Neural crest cell (in vitro differentiated cells): Measurements from ENCODE around the gene PIGO. TPM values are rescaled to one million over a fixed set of nuclear protein-coding genes. Genes with fewer than 3 reads are reported as not detected.

Source experiments
- DNase-seq: peaks from one replicate; pipeline ENCODE4 v3.0.0; 2021; ENCODE audit warnings: low read depth, mixed read lengths, low spot score
- H3K27ac Mint-ChIP-seq: one replicate; pipeline ENCODE4 v1.8.0; 2021; ENCODE audit warnings: mild to moderate bottlenecking, mixed read lengths; ENCODE audit not compliant: unreplicated experiment
- H3K27me3 Mint-ChIP-seq: 2 replicates; pipeline ENCODE4 v1.8.0; 2021; ENCODE audit warnings: low read depth, mild to moderate bottlenecking, mixed read lengths
- H3K36me3 Mint-ChIP-seq: 2 replicates; pipeline ENCODE4 v1.8.0; 2021; ENCODE audit warnings: low read depth, mild to moderate bottlenecking, mixed read lengths
- H3K4me1 Mint-ChIP-seq: 2 replicates; pipeline ENCODE4 v1.8.0; 2021; ENCODE audit warnings: mixed read lengths
- H3K4me3 Mint-ChIP-seq: one replicate; pipeline ENCODE4 v1.8.0; 2021; ENCODE audit warnings: mild to moderate bottlenecking, mixed read lengths
- H3K9me3 Mint-ChIP-seq: 2 replicates; pipeline ENCODE4 v1.8.0; 2021; ENCODE audit warnings: mixed read lengths
- CTCF ChIP-seq: fragments of 200-600 bp; sonication (generic); conservative IDR thresholded peaks from 2 replicates; pipeline ENCODE4 v1.5.0; 2021; ENCODE audit warnings: antibody characterized with exemption, mild to moderate bottlenecking
- total RNA-seq: library from RNA; stranded (reverse); gene quantifications from 2 replicates; pipeline ENCODE4 v1.2.1, GENCODE V29; 2021

PIGO gene
- total RNA-seq, 1 donor from 2014 or later: 28.3 TPM

GRCh38 chr9:35060548-35061207 is 35.7 kb downstream of the PIGO start:
- Mint-ChIP-seq H3K9me3 (no peaks in the 10 kb centered on the region), H3K4me1 (no peaks in the 10 kb centered on the region), H3K27ac (no peak overlapping the region), H3K27me3 (no peaks in the 10 kb centered on the region), H3K4me3 (no peak overlapping the region), H3K36me3 (peaks cover 71% of the 10 kb centered on the region)
- no peak for TF ChIP-seq CTCF
- DNase-seq: no peak

GRCh38 chr9:35059438-35059837 is 37.0 kb downstream of the PIGO start:
- Mint-ChIP-seq H3K27ac (no peak overlapping the region), H3K9me3 (no peaks in the 10 kb centered on the region), H3K36me3 (peaks cover 75% of the 10 kb centered on the region), H3K4me1 (no peaks in the 10 kb centered on the region), H3K4me3 (no peak overlapping the region), H3K27me3 (no peaks in the 10 kb centered on the region)
- no peak for TF ChIP-seq CTCF
- DNase-seq: no peak

GRCh38 chr9:35057271-35057620 is 39.1 kb downstream of the PIGO start:
- H3K4me3 Mint-ChIP-seq: no peak overlapping the region
- no peak overlapping the region for H3K27ac Mint-ChIP-seq
- H3K27me3 Mint-ChIP-seq: no peaks in the 10 kb centered on the region
- DNase-seq: no peak
- no peaks in the 10 kb centered on the region for H3K9me3 Mint-ChIP-seq
- no peaks in the 10 kb centered on the region for H3K4me1 Mint-ChIP-seq
- peaks cover 76% of the 10 kb centered on the region for H3K36me3 Mint-ChIP-seq
- TF ChIP-seq CTCF: no peak

- H3K4me1 Mint-ChIP-seq: no peaks in the 10 kb centered on the region
- no peak for TF ChIP-seq CTCF
- H3K4me3 Mint-ChIP-seq: no peak overlapping the region
- H3K27me3 Mint-ChIP-seq: no peaks in the 10 kb centered on the region
- no peaks in the 10 kb centered on the region for H3K9me3 Mint-ChIP-seq
- H3K27ac Mint-ChIP-seq: no peak overlapping the region
- DNase-seq: no peak
- peaks cover 75% of the 10 kb centered on the region for H3K36me3 Mint-ChIP-seq
These were observed 39.7 kb downstream of the PIGO start for GRCh38 chr9:35056571-35057270.

- H3K4me1 Mint-ChIP-seq: no peaks in the 10 kb centered on the region
- H3K27me3 Mint-ChIP-seq: no peaks in the 10 kb centered on the region
- no peak overlapping the region for H3K4me3 Mint-ChIP-seq
- peaks cover 68% of the 10 kb centered on the region for H3K36me3 Mint-ChIP-seq
- no peaks in the 10 kb centered on the region for H3K9me3 Mint-ChIP-seq
- H3K27ac Mint-ChIP-seq: no peak overlapping the region
- no peak for TF ChIP-seq CTCF
- no peak for DNase-seq
These were observed 41.3 kb downstream of the PIGO start for GRCh38 chr9:35054871-35055644.
